ENCODE measurements around the gene SLC1A6.

- TF ChIP-seq ZBTB7A (IDR thresholded peaks at IDR 0.05; ENCODE audit: low read depth), result no peak
- TF ChIP-seq YY1 (IDR thresholded peaks at IDR 0.05; ENCODE audit: low read depth), result no peak
- no peak for TF ChIP-seq RAD21 (IDR thresholded peaks at IDR 0.05; ENCODE audit: low read depth)
- TF ChIP-seq NFIC (IDR thresholded peaks at IDR 0.05), result no peak
- no peak for TF ChIP-seq TAF1 (IDR thresholded peaks at IDR 0.05; ENCODE audit: low read depth)
- no peak for TF ChIP-seq TEAD4 (IDR thresholded peaks at IDR 0.05)
- no peak for TF ChIP-seq TCF12 (IDR thresholded peaks at IDR 0.05; ENCODE audit: low read depth)
- no peak for TF ChIP-seq EP300 (IDR thresholded peaks at IDR 0.05; ENCODE audit: borderline replicate concordance)
- TF ChIP-seq MAX (IDR thresholded peaks at IDR 0.05), result no peak
- TF ChIP-seq CEBPB (IDR thresholded peaks at IDR 0.05), result no peak
- TF ChIP-seq, protein P1, sequence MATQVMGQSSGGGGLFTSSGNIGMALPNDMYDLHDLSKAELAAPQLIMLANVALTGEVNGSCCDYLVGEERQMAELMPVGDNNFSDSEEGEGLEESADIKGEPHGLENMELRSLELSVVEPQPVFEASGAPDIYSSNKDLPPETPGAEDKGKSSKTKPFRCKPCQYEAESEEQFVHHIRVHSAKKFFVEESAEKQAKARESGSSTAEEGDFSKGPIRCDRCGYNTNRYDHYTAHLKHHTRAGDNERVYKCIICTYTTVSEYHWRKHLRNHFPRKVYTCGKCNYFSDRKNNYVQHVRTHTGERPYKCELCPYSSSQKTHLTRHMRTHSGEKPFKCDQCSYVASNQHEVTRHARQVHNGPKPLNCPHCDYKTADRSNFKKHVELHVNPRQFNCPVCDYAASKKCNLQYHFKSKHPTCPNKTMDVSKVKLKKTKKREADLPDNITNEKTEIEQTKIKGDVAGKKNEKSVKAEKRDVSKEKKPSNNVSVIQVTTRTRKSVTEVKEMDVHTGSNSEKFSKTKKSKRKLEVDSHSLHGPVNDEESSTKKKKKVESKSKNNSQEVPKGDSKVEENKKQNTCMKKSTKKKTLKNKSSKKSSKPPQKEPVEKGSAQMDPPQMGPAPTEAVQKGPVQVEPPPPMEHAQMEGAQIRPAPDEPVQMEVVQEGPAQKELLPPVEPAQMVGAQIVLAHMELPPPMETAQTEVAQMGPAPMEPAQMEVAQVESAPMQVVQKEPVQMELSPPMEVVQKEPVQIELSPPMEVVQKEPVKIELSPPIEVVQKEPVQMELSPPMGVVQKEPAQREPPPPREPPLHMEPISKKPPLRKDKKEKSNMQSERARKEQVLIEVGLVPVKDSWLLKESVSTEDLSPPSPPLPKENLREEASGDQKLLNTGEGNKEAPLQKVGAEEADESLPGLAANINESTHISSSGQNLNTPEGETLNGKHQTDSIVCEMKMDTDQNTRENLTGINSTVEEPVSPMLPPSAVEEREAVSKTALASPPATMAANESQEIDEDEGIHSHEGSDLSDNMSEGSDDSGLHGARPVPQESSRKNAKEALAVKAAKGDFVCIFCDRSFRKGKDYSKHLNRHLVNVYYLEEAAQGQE (IDR thresholded peaks at IDR 0.05; ENCODE audit: low read depth), result peak; percentile 92
- no peak for TF ChIP-seq EGR1 (IDR thresholded peaks at IDR 0.05)
These were observed 36.4 kb upstream of the SLC1A6 start for GRCh38 chr19:15015946-15016542.
